Breast epithelium (tissue), 4 donors: ENCODE measurements around the gene RBMXL2. TPM values are rescaled to one million over a fixed set of nuclear protein-coding genes. Genes with fewer than 3 reads are reported as not detected.

Source experiments
- DNase-seq, 2 donors: peaks; one replicate each; pipeline ENCODE4 v3.0.0-alpha.2; 2019; ENCODE audit warnings: low spot score in 2 of 2
- H3K27ac ChIP-seq, 2 donors: fragments of 200-600 bp; sonication (generic) in 1 of 2; one replicate each; pipeline ENCODE4 v1.5.1; 2016 to 2019; ENCODE audit warnings: mild to moderate bottlenecking in 1 of 2
- H3K27me3 ChIP-seq, 2 donors: fragments of 200-600 bp; sonication (generic) in 1 of 2; one replicate each; pipeline versions ENCODE4 v1.5.1 to v1.6.0; 2017 to 2019; ENCODE audit warnings: control low read depth in 1 of 2, mild to moderate bottlenecking in 1 of 2
- H3K36me3 ChIP-seq: fragments of 200-600 bp; one replicate; pipeline ENCODE4 v1.5.1; 2019
- H3K4me1 ChIP-seq, 2 donors: fragments of 200-600 bp; sonication (generic); one replicate each; pipeline ENCODE4 v1.5.1; 2016 to 2019; ENCODE audit warnings: control low read depth in 1 of 2
- H3K4me3 ChIP-seq, 3 donors: fragments of 200-600 bp; sonication (generic); 1 replicate in 2 of 3; 2 replicates in 1 of 3; pipeline ENCODE4 v1.5.1; 2016 to 2019; ENCODE audit warnings: mild to moderate bottlenecking in 3 of 3, moderate library complexity in 2 of 3
- H3K9me3 ChIP-seq, 2 donors: fragments of 200-600 bp; sonication (generic) in 1 of 2; one replicate each; pipeline ENCODE4 v1.5.1; 2016 to 2019; ENCODE audit warnings: control low read depth in 1 of 2
- POLR2A ChIP-seq: fragments of 450-650 bp; IDR thresholded peaks from one replicate; pipeline ENCODE4 v1.6.1; 2016; ENCODE audit warnings: antibody characterized with exemption, mild to moderate bottlenecking, moderate library complexity
- POLR2AphosphoS5 ChIP-seq, 3 donors: sonication (generic); formaldehyde crosslinking; IDR thresholded peaks; one replicate each; pipeline ENCODE4 v1.6.1; 2017; ENCODE audit warnings: antibody characterized with exemption in 3 of 3
- intact Hi-C: fragments of 100-400 bp; cut with DNase I; formaldehyde crosslinking; loops from one replicate; pipeline ENCODE4 v1.15.1; 2023; ENCODE audit warnings: low total_unique reads
- total RNA-seq, 3 donors: library from RNA; depleted of rRNA; stranded (reverse); fragments of >200 nt; gene quantifications; one replicate each; pipeline ENCODE4 v1.1.0, GENCODE V29; 2016
- TF ChIP-seq, protein P1 (sequence below), 3 donors: fragments of 450-650 bp; IDR thresholded peaks; one replicate each; pipeline ENCODE4 v1.5.1; 2016 to 2017; ENCODE audit warnings: antibody characterized with exemption in 3 of 3, mild to moderate bottlenecking in 3 of 3, moderate library complexity in 3 of 3

Gene RBMXL2
- total RNA-seq, 3 donors from 2014 or later, result 0.15 TPM; not detected in 2

DNA sequence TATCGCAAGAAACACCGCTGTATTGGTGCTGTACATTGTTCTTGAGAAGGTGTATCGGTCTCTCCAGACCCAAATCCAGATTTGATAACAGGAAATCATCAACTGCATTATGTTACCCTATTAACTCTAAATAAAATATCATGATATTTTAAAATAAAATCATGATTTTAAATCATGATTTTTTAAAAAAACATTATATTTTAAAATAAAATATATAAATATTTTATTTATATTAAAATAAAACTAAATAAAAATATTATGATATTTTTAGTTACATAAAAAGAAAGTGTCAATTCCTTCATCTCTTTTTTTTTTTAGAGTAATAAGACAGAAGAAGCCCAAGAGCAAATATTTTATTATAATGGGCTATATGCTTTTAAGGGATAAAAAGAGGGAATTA is 27.6 kb downstream of the RBMXL2 start:
- no peaks in the 10 kb centered on the region for H3K9me3 ChIP-seq
- intact Hi-C loops, result no loop called here
- H3K36me3 ChIP-seq, result no peaks in the 10 kb centered on the region
- no peak overlapping the region for H3K27ac ChIP-seq
- no peaks in the 10 kb centered on the region for H3K27me3 ChIP-seq
- no peak for DNase-seq
- TF ChIP-seq POLR2AphosphoS5 (IDR thresholded peaks at IDR 0.05), result no peak
- TF ChIP-seq, protein P1, sequence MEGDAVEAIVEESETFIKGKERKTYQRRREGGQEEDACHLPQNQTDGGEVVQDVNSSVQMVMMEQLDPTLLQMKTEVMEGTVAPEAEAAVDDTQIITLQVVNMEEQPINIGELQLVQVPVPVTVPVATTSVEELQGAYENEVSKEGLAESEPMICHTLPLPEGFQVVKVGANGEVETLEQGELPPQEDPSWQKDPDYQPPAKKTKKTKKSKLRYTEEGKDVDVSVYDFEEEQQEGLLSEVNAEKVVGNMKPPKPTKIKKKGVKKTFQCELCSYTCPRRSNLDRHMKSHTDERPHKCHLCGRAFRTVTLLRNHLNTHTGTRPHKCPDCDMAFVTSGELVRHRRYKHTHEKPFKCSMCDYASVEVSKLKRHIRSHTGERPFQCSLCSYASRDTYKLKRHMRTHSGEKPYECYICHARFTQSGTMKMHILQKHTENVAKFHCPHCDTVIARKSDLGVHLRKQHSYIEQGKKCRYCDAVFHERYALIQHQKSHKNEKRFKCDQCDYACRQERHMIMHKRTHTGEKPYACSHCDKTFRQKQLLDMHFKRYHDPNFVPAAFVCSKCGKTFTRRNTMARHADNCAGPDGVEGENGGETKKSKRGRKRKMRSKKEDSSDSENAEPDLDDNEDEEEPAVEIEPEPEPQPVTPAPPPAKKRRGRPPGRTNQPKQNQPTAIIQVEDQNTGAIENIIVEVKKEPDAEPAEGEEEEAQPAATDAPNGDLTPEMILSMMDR (IDR thresholded peaks at IDR 0.05), result no peak
- TF ChIP-seq POLR2A, result no peak
- no peaks in the 10 kb centered on the region for H3K4me1 ChIP-seq
- H3K4me3 ChIP-seq, result no peak overlapping the region

DNA sequence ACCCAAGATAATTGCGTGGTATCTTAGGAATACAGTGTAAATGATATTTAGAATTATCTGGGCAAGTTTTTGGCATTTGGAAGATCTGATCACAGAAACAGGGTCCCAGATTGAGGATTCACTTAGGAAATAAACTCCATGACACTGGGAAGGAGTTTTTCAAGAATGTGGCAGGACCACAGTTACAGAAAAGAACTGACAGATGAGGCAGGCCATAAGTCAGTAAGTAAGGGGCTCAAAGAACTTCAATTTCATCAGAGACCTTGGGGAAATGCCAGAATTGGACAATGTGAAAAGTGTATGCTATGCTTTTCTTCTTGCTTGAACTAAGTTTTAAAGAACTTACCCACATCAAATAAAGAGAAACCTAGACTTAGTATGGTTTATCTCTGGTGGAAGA is 49.3 kb downstream of the RBMXL2 start:
- Histone ChIP-seq H3K27ac (no peak overlapping the region), H3K4me1 (no peaks in the 10 kb centered on the region), H3K27me3 (no peaks in the 10 kb centered on the region), H3K4me3 (no peak overlapping the region), H3K36me3 (no peaks in the 10 kb centered on the region), H3K9me3 (no peaks in the 10 kb centered on the region)
- no peak for DNase-seq
- intact Hi-C loops, result no loop called here
- TF ChIP-seq, protein P1 (IDR thresholded peaks at IDR 0.05), result no peak
- TF ChIP-seq POLR2A (no peak), POLR2AphosphoS5 (IDR thresholded peaks at IDR 0.05) (no peak)

Other genes with a start within 250 kb of the RBMXL2 start
- gene OR10A5, start 243.3 kb upstream of the RBMXL2 start, total RNA-seq, result not detected
- not detected for gene OR10A2, start 225.9 kb upstream of the RBMXL2 start, total RNA-seq
- gene OR10A4, start 212.4 kb upstream of the RBMXL2 start, total RNA-seq, result not detected
- under 1 TPM in 2 of 3 donors, not detected in 1; 0.44 to 0.66 TPM for gene OR2D2, start 196.5 kb upstream of the RBMXL2 start, total RNA-seq
- gene OR2D3, start 168.0 kb upstream of the RBMXL2 start, total RNA-seq, result not detected
- gene ZNF215, start 162.6 kb upstream of the RBMXL2 start, total RNA-seq, result 1 to 10 TPM in 2 of 3 donors, under 1 TPM in 1; 0.80 to 3.6 (median 2.3) TPM
- 1 to 10 TPM; 3.0 to 6.9 (median 4.9) TPM for gene ZNF214, start 68.7 kb upstream of the RBMXL2 start, total RNA-seq
- gene NLRP14, start 68.5 kb upstream of the RBMXL2 start, total RNA-seq, result under 1 TPM; under 0.01 to 0.29 (median 0.16) TPM
- gene SYT9, start 162.9 kb downstream of the RBMXL2 start, total RNA-seq, result under 1 TPM in 2 of 3 donors, not detected in 1; 0.33 to 0.73 TPM